HG02759 (cell line): ENCODE data around the gene SPEF1.
A peak's percentile ranks its signal among the peaks of the same experiment; 100 is the strongest.

Experiments
- ATAC-seq: cut with Tn5 transposase; IDR thresholded peaks from one replicate; pipeline ENCODE4 v1.9.1; 2021; ENCODE audit warnings: mild to moderate bottlenecking, moderate library complexity; ENCODE audit not compliant: unreplicated experiment

Gene SPEF1

GRCh38 chr20:3767427-3768341, 13.6 kb downstream of the SPEF1 start, which contains the start of gene ADISSP:
ADISSP (minus strand) TSS chr20:3767753; CDS start chr20:3760100, 7,653 bp downstream.
- ATAC-seq: peak; percentile 93

- no peak for ATAC-seq
Measured at GRCh38 chr20:3767110-3767426, 14.2 kb downstream of the SPEF1 start.

DNA sequence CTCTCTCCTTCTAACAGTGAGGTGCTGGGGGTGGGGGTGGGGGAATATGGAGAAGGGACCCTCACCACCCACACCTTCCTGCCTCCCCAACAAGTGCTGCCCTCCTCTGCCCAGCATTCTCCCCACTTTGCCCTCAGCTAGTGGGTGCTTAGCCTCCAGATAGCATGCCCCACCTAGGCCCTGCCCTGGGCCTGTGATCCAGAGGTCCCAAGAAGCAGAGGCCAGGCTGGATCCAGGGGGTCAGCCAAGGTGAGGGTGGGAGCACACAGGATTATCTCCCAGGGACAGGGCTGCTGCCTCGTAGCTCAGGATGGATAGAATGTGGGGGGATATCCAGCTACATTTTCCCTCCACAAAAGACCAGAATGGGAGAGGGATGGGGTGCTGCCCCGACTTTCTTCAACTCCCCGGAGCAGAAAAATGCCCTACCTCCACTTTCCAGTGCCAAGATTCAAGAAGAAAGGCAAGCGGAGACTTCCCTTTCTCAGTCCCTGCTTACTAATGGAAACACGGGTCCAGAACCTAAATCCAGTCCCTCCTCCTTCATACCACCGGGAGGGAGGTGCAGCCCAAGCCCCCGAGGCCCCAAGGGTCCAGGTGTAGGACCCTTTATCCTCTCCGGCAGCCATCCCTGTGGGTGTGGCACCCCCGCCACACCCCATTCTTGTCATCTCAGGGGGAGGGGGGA, 14.7 kb downstream of the SPEF1 start:
- no peak for ATAC-seq

- no peak for ATAC-seq
Measured at GRCh38 chr20:3765171-3765882, 15.9 kb downstream of the SPEF1 start.

- no peak for ATAC-seq
Measured at GRCh38 chr20:3764659-3765058, 16.6 kb downstream of the SPEF1 start.

DNA sequence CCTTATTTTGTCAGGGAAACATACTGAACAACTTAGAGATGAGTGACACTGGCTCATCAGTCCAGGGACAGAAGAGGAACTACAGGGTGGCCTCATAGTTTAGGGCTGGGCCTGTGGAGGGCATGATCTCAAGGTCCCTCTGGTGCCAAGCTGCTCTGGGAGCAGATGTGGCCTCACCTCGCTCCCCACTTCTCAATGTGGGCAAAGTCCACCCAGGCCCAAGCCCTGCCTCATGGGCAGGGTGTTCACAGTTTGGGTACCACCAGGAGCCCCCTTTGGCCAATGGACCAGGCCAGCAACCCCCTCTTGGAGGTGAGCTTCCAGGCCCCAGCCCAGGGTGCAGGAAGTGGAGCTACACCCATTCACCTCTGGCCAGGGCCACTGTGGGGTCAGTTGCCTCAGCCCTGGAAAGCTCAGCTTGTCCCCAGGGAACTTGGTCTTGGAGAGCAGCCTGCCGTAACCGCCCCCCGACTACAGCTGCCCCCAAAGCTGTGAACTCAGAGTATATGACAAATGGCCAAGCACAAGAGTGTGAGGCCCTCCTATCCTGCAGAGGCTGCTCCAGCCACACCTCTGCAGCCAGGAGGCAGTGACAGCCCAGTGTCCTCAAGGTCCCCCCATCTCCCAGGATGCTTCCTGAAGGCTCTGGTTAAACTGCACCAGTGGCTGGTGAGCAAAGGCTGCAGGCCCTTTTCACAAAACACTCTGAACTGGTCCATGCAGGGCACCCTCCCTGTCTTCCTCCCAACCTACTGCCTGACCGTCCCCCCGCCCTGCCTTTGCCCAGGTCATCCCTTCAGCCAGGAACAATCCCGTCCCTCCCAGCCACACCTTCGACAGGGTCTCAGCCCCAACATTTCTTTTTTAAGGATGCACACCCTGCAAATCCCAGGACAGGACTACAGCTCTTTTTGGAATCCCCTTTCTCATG, 17.3 kb downstream of the SPEF1 start:
- ATAC-seq: no peak

GRCh38 chr20:3760655-3761348, 20.4 kb downstream of the SPEF1 start:
- no peak for ATAC-seq

DNA sequence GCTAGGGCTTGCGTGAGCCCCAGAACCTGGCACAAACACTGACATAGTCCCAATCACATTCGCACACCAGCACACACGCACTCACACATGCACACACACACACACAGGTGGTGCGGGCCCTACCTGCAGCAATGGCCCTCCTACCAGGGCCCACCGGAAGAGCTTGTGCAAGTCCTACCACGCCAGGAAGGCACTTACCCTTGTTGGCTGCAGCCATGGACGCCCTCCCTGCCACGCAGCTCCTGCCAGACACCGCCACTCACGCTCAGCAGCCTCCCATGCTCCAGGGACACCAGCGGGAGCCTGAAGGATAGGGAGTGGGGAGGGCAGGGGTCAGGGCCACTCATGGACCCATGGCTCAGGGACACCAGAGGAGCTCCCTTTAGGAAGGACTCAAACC, 21.4 kb downstream of the SPEF1 start:
- no peak for ATAC-seq

DNA sequence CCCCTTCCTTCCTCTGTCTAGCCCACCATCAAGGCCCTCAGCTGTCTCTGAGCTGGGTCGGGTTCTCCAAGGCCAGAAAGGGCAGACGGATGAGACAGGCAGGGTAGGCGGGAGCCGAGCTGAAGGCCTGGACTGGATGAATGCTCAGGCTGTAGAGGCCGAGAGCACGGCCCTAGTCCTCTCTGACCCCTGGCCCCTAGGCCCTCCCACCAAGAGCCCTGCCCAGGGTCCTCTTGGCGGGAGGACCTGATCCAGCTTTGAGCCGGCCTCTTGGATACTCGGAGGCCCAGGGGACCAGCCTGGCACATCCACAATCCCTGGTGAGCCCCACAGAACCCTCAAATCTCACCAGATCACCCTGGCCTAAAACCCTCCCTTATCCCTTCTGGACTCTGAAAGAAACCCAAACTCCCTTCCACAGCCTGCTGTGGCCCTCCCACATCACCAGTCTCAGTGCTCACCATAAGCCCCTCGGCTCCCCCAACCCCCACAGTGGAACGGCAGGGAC, 21.9 kb downstream of the SPEF1 start:
- no peak for ATAC-seq

DNA sequence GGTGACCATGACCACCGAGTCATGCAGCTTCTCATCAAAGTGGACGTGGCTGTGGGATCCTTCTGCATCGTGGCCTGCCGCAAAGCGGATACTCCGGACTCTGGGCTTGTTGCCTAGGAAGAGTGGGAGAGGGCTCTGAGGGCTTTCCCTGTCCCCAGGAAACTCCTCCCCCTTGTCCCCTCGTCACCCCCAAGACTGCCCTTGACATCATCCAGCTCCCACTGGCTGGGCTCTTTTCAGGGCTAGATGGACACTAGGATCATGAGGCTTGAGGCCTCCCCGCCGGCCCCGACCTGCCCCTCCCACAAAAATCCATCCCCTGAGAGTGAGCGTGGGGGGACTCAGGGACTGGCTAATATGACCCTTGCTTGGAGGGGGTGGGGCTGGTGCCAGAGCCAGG, 22.7 kb downstream of the SPEF1 start:
- ATAC-seq: no peak

DNA sequence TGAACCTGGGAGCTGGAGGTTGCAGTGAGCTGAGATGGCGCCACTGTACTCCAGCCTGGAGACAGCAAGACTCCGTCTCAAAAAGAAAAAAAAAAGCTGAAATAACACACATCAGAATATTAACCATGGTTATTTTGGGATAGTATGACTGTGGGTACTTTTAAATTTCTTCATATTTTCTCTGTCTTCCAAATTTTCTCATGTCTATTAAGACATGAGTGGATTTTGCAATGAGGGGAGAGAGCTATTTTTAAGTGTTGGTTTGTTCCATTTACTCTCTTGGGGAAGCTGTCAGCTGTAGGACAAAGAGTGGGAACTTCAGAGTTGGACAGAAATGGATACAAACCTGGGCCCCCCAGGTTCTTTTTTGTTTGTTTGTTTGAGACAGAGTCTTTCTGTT, 24.0 kb downstream of the SPEF1 start:
- no peak for ATAC-seq

DNA sequence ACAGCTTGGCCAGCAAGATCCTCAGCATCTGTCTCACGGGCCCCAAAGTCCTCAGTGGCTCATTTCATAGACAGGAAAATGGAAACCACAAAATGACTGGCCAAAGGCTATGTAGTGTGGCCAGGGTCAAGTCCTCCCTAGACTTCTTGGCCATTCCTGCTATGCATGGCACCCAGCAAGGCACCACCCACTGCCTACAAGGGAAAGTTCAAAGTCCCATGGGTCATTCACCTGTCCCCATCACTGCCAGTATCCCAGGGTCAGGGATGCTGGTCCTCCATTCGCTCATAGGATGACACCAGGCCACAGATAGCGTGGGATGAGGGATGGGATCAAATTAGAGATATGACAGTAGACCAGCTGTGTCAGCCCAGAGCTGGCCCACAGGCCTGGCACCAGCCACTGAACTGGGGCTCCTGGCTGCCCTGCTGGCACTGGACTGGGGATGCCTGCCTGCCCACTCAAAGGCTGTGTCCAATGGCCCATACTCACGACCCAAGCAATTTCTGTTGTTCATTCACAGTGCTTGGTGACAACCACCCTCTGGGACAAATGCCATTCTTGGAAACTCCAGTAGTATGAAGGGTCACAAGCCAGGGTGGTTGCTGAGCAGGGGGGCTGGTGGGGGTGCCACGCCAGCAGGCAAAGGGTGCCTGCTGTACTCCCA, 25.3 kb downstream of the SPEF1 start:
- no peak for ATAC-seq

DNA sequence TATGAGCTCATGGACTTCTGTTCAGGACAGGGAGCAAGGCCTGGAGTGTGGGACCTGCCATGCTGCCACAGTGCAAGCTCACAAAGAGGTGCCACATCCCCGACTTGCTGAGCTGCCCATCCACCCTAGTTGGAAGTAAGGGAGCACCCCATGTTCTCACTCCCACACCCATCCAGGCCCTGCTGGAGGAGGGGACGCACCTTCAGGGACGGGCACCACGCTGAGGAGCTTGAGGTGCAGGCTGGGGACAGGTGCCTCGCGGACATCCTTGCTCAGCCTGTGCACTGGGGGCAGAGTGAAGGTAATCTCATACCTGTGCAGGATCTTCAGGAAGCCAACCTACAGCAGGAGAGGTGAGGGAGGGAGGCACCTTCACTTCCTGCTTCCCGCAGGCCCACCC, 26.0 kb downstream of the SPEF1 start:
- ATAC-seq: no peak

- no peak for ATAC-seq
Measured at GRCh38 chr20:3754276-3754630, 27.0 kb downstream of the SPEF1 start.

GRCh38 chr20:3753501-3754275, 27.6 kb downstream of the SPEF1 start:
- no peak for ATAC-seq

DNA sequence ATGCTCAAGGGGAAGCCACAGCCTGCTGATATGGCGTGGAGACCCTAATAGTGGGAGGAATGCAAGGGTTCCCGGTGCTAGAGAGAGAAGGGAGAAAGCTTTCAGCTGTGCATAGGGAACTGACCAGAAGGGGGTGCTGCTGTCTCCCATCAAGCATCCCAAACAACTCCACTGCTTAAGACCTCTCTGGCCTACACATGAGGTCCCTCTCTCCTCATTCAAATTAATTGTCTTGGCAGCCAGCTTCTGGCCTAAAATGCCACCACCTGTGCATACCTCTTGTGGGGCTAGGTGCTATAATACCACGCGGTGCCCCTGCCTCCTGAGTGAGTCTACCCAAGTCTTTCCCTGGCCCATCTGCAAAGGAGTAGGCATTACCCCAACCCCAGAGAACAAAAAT, 28.1 kb downstream of the SPEF1 start:
- ATAC-seq: no peak

- no peak for ATAC-seq
Measured at GRCh38 chr20:3752386-3752759, 28.9 kb downstream of the SPEF1 start.

DNA sequence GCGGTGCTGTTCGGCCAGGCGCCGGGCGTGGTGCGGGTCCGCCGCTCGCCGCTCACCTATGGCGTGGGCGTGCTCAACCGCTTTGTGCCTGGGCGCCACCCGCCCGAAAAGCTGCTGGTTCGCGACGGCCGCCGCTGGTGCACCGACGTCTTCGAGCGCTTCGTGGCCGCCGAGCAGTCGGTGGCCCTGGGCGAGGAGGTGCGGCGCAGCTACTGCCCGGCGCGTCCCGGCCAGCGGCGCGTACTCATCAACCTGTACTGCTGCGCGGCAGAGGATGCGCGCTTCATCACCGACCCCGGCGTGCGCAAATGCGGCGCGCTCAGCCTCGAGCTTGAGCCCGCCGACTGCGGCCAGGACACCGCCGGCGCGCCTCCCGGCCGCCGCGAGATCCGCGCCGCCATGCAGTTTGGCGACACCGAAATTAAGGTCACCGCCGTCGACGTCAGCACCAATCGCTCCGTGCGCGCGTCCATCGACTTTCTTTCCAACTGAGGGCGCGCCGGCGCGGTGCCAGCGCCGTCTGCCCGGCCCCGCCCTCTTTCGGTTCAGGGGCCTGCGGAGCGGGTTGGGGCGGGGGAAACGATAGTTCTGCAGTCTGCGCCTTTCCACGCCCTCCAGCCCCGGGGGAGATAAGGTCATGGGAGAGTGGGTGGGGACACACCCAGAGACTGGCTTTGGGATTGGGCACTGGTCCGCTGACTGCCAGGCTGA, 29.4 kb downstream of the SPEF1 start:
- ATAC-seq: peak; percentile 56
